ENCODE results near the gene GPX4. TPM values are rescaled to one million over a fixed set of nuclear protein-coding genes. Genes with fewer than 3 reads are reported as not detected.

GPX4 gene
- total RNA-seq (2022) (246 and 251 TPM in 2 replicates), Bru-seq, nascent RNA (percentile 79 among the genes with signal in this experiment), BruChase-seq, experiment 1, labeled RNA remaining after a 6-hour chase (percentile 95 among the genes with signal in this experiment), BruChase-seq, experiment 2, labeled RNA remaining after a 2-hour chase (percentile 85 among the genes with signal in this experiment)
- long read RNA-seq, transcript GPX4-201 (7 exons, 919 nt): major isoform, 370 of 430 reads
- long read RNA-seq, partial matches to known transcripts: 12 of 430 reads
- long read RNA-seq, other reads (novel, unspliced or antisense): 42 of 430 reads

DNA sequence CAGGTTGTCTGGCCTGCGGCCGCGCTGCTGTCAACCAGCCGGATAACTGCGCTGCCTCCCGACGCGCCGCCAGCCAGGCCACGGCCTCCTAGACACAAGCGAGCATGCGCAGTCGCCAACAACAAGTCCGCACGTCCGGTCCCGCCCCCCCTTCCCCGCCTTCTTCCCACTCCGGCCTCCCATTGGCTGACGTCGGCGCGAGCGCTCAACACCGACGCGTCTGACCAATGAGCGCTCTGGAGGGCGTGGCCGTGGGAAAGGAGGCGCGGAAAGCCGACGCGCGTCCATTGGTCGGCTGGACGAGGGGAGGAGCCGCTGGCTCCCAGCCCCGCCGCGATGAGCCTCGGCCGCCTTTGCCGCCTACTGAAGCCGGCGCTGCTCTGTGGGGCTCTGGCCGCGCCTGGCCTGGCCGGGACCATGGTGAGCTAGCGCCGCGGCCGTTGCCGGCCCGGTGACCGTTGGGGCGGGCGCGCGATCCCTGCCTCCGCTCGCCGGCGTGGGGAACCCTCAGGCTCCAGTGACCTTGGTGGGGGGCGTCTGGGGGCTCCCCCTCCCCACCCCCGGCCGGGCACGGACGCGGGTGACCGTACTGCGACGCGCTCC is at the start of gene GPX4:
Gene GPX4 (plus strand): TSS at position 287 of the 603 bp plus-strand sequence. CDS start 50 bp downstream, at position 337.
- TF ChIP-seq CTCF (IDR thresholded peaks at IDR 0.05; ENCODE audit: unreplicated experiment): no peak
- intact Hi-C loops (cut with micrococcal nuclease; ENCODE audit: unreplicated experiment): loop anchor here (5.0 kb wide), 1 partner anchor 78 kb away; no protein-coding TSS in a partner anchor
- Mint-ChIP-seq H3K27ac (ENCODE audit: unreplicated experiment) (peak within 1 kb of the TSS; percentile 44), H3K27me3 (ENCODE audit: unreplicated experiment) (no peaks in the 10 kb centered on the region), H3K9me3 (ENCODE audit: low read depth, unreplicated experiment) (no peaks in the 10 kb centered on the region), H3K4me3 (ENCODE audit: low read depth, unreplicated experiment) (peak within 1 kb of the TSS; percentile 50), H3K4me1 (ENCODE audit: low read depth, unreplicated experiment) (peaks cover 4% of the 10 kb centered on the region), H3K36me3 (ENCODE audit: insufficient read depth, unreplicated experiment) (peaks cover 71% of the 10 kb centered on the region)
- peak; percentile 94 for DNase-seq
- CTCF ChIA-PET: interaction anchor here (0.9 kb wide), 1 partner anchor 77 kb away, joined by 5 read pairs; the partner anchor contains the start of gene CNN2
- BruUV-seq (replicated peaks): no TSS peak

GRCh38 chr19:1054102-1055027 is 49.4 kb upstream of the GPX4 start:
- no peak for TF ChIP-seq CTCF (IDR thresholded peaks at IDR 0.05; ENCODE audit: unreplicated experiment)
- H3K36me3 Mint-ChIP-seq (ENCODE audit: insufficient read depth, unreplicated experiment): peaks cover 10% of the 10 kb centered on the region
- H3K4me1 Mint-ChIP-seq (ENCODE audit: low read depth, unreplicated experiment): peaks cover 8% of the 10 kb centered on the region
- CTCF ChIA-PET: no interaction called here
- no peaks in the 10 kb centered on the region for H3K9me3 Mint-ChIP-seq (ENCODE audit: low read depth, unreplicated experiment)
- H3K27ac Mint-ChIP-seq (ENCODE audit: unreplicated experiment): no peak overlapping the region
- no peak overlapping the region for H3K4me3 Mint-ChIP-seq (ENCODE audit: low read depth, unreplicated experiment)
- no peaks in the 10 kb centered on the region for H3K27me3 Mint-ChIP-seq (ENCODE audit: unreplicated experiment)
- intact Hi-C loops (cut with micrococcal nuclease; ENCODE audit: unreplicated experiment): no loop called here
- DNase-seq: no peak
- no TSS peak for BruUV-seq (replicated peaks)

DNA sequence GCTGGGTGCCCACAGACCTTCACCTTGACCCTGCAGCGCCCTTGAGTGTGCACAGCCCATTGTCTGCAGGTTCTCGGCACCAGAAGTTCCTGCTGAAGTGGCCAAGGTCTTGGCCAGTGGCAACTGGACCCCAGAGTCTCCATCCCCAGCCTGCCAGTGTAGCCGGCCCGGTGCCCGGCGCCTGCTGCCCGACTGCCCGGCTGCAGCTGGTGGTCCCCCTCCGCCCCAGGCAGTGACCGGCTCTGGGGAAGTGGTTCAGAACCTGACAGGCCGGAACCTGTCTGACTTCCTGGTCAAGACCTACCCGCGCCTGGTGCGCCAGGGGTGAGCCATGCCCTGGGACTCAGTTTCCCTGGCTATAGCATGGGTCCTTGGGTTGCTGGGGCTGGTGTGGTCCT is 48.8 kb upstream of the GPX4 start:
- Mint-ChIP-seq H3K4me1 (ENCODE audit: low read depth, unreplicated experiment) (peaks cover 8% of the 10 kb centered on the region), H3K27ac (ENCODE audit: unreplicated experiment) (no peak overlapping the region), H3K9me3 (ENCODE audit: low read depth, unreplicated experiment) (no peaks in the 10 kb centered on the region), H3K4me3 (ENCODE audit: low read depth, unreplicated experiment) (no peak overlapping the region), H3K27me3 (ENCODE audit: unreplicated experiment) (no peaks in the 10 kb centered on the region), H3K36me3 (ENCODE audit: insufficient read depth, unreplicated experiment) (peaks cover 10% of the 10 kb centered on the region)
- intact Hi-C loops (cut with micrococcal nuclease; ENCODE audit: unreplicated experiment): no loop called here
- CTCF ChIA-PET: no interaction called here
- DNase-seq: no peak
- TF ChIP-seq CTCF (IDR thresholded peaks at IDR 0.05; ENCODE audit: unreplicated experiment): no peak
- no TSS peak for BruUV-seq (replicated peaks)

DNA sequence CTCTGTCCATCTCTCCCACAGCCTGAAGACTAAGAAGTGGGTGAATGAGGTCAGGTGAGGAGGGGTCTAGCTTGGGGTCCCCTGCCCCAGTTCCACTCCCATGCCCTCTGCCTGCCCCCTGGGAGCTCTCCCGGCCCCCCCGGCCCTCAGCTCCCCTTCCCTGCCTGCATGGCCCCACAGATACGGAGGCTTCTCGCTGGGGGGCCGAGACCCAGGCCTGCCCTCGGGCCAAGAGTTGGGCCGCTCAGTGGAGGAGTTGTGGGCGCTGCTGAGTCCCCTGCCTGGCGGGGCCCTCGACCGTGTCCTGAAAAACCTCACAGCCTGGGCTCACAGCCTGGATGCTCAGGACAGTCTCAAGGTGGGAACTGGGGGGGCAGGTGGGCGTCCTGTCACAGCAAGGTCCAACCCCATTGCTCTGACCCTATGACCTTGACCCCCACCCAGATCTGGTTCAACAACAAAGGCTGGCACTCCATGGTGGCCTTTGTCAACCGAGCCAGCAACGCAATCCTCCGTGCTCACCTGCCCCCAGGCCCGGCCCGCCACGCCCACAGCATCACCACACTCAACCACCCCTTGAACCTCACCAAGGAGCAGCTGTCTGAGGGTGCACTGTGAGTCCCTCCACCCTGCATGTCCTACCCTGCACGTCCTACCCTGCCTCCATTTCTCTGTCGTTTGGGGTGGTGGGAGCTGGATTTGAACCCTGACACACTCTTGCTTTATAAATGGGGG is 47.7 kb upstream of the GPX4 start:
- BruUV-seq (replicated peaks): no TSS peak
- H3K36me3 Mint-ChIP-seq (ENCODE audit: insufficient read depth, unreplicated experiment): peaks cover 10% of the 10 kb centered on the region
- no peak for DNase-seq
- H3K27ac Mint-ChIP-seq (ENCODE audit: unreplicated experiment): no peak overlapping the region
- intact Hi-C loops (cut with micrococcal nuclease; ENCODE audit: unreplicated experiment): no loop called here
- no peak for TF ChIP-seq CTCF (IDR thresholded peaks at IDR 0.05; ENCODE audit: unreplicated experiment)
- no peaks in the 10 kb centered on the region for H3K27me3 Mint-ChIP-seq (ENCODE audit: unreplicated experiment)
- CTCF ChIA-PET: no interaction called here
- H3K4me1 Mint-ChIP-seq (ENCODE audit: low read depth, unreplicated experiment): peaks cover 8% of the 10 kb centered on the region
- H3K4me3 Mint-ChIP-seq (ENCODE audit: low read depth, unreplicated experiment): no peak overlapping the region
- no peaks in the 10 kb centered on the region for H3K9me3 Mint-ChIP-seq (ENCODE audit: low read depth, unreplicated experiment)
